HG02759 (cell line): ENCODE results near the gene LCT.
A peak's percentile ranks its signal among the peaks of the same experiment; 100 is the strongest.
"Not testable (repeated sequence)": the region's sequence is repeated elsewhere in the genome, so short reads cannot be mapped to it uniquely, and the experiment has no call there.

ENCODE experiments used
- ATAC-seq: cut with Tn5 transposase; IDR thresholded peaks from one replicate; pipeline ENCODE4 v1.9.1; 2021; ENCODE audit warnings: mild to moderate bottlenecking, moderate library complexity; ENCODE audit not compliant: unreplicated experiment

LCT gene

DNA sequence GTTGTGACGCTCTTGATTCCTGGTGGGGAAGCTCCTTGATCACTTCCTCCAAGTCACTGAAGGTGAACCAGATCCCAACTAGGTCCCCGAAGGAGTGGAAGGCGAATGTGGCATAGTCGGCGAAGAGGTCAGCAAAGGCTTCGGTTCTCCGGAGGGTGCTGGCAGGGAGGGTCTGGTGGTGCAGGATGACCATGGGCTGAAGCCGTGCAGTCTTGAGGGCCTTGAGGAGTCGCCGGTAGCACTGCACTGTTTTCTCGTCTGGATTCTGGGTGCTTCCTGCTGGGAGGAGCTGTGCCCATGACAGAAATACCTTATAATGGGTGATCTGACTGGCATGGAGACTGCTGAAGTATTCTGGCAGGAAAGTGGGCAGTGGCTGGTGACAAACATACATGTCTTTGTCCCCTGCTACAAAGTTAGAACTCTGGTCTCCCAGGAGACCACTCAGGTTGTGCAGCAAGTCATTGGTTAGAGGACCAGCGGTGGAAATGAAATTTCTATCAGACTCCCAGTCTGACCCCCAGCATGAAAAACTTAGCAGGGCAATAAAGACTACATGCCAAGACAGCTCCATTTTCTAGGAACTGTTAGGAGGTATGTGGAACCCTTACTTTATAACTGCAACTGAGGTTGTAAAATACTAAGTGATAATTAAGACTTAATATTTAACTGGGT is at the start of gene LCT:
Gene LCT, minus strand, starts transcription at position 589 of the 675 bp plus-strand sequence. Its CDS starts 15 bp downstream, at position 574.
- ATAC-seq: no peak

GRCh38 chr2:135885709-135886108 is 48.7 kb upstream of the LCT start:
- ATAC-seq: no peak

GRCh38 chr2:135882415-135882814 is 45.4 kb upstream of the LCT start:
- no peak for ATAC-seq

- ATAC-seq: not testable (repeated sequence)
Measured at GRCh38 chr2:135876770-135877169, 39.8 kb upstream of the LCT start.

DNA sequence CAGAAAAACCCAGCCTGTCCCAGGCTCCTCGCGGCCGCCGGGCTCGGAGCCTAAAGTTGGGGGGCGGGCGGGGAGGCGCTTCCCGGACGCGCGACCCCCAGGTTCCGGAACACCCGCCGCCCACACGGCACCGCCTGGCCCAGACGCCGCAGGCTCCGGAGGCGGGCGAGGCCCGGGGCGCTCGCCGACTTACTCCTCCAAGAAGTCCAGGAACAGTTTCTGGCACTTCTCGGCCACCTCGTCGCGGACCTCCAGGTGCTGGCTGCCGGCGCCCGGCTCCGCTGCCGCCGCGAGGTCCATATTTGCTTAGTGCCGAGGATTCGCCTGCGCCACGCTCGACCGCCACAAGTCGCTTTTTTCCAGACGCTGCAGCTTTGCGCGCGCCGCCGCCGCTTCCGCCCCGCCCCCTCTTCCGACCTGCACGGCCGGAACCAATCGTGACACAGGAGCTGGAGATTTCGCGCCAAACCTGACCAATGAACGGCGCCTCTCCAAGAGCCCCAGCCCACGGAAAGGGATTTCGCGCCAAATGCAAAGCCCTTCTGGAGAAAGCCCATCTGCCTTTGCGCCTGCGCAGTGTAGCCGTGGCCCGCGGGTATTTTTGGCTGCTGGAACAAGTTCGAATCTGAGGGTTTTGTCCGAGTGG is 39.2 kb upstream of the LCT start, which contains the start of gene MCM6:
Gene MCM6, minus strand, starts transcription at position 378 of the 646 bp plus-strand sequence. Its CDS starts 78 bp downstream, at position 300.
- peak; percentile 93 for ATAC-seq

GRCh38 chr2:135875491-135876065 is 38.6 kb upstream of the LCT start:
- peak; percentile 65 for ATAC-seq

DNA sequence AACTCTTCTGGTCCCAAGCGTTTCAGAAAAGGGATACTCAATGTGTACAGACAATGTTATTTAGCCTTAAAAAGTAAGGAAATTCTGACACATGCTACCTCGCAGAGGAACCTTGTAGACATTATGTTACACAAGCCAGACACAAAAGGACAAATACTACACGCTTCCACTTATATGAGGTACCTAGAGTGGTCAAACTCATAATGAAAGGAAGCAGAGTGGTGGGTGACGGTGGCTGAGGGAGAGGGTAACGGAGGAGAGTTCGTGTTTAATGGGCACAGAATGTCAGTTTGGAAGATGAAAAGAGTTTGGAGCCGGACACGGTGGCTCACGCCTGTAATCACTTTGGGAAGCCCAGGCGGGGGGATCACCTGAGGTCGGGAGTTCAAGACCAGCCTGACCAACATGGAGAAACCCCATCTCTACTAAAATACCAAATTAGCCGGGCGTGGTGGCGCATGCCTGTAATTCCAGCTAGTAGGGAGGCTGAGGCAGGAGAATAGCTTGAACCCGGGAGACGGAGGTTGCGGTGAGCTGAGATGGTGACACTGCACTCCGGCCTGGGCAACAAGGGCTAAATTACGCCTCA is 37.9 kb upstream of the LCT start:
- no peak for ATAC-seq

GRCh38 chr2:135870571-135870970 is 33.6 kb upstream of the LCT start:
- ATAC-seq: peak; percentile 63

DNA sequence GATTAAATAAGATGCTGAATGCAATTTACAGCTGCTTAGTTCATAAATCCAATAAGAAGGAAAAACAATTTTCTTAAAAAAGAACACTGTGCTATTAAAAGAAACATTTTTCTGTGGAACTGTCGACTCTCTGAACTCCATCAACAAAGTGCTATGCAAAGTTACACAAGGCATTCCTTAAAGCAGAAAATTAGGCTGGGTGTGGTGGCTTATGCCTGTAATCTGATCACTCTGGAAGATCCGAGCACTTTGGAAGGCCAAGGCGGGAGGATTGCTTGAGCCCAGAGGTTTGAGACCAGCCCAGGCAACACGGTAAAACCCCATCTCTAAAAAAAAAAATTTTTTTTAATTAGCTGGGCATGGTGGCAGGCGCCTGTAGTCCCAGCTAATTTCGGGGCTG is 26.2 kb upstream of the LCT start:
- ATAC-seq: no peak

DNA sequence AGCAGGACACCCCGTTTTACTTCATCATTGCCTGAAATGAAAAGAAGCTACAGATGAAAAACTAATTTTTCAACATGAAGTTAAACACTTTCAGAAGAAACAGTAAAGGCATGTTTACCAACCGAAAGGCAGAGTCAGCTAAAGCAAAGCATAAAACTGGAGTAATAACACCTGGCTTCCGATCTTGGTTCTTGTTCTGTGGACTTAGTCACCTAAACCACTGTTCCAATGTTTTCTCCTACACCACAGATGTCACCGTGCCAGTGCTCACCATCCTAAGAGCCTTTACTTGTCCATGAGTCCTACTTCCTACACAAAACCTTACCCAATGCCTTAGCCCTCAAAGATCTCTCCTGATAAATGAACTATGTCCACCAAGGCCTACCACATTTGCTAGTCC is 25.7 kb upstream of the LCT start:
- ATAC-seq: no peak

DNA sequence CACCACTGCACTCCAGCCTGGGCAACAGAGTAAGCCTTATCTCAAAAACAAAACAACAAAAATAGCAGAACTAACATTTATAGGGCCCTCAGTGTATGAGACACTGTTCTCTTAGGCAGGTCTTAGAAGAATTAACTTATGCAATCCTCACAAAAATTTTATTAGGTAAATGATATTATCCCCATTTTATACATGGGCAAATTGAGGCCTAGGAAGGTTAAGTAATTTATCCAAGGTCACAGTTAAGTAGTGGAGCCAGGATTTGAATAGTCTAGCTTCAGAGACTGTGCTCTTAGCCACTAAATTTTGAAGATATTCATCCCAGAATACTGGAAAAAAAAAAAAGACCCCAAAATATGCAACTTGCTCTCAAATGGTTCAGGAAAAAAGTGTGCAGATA is 16.4 kb upstream of the LCT start:
- ATAC-seq: no peak

- no peak for ATAC-seq
Measured at GRCh38 chr2:135851858-135852257, 14.9 kb upstream of the LCT start.

- ATAC-seq: no peak
Measured at GRCh38 chr2:135850892-135851668, 14.1 kb upstream of the LCT start.

DNA sequence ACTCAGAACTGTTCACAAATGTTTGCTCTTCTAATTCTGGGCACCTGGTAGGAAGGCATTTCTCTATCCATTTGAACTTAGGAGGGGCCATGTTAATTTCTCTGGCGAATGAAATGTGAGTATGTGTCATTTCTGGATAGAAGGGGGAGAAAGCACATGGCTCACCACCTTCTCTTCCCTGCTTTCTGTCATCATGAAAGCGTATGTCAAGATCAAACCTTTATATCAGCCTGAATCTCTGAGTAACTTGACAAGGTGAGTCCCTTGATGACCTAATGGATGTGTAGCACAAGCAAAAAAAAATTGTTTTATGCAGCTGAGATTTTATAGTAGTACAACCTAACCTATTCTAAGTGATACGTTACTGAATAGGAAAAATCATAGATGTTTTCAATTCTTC is 12.1 kb upstream of the LCT start:
- ATAC-seq: no peak

GRCh38 chr2:135845997-135846396 is 9.0 kb upstream of the LCT start:
- ATAC-seq: no peak

- ATAC-seq: no peak
Measured at GRCh38 chr2:135845257-135845656, 8.3 kb upstream of the LCT start.

DNA sequence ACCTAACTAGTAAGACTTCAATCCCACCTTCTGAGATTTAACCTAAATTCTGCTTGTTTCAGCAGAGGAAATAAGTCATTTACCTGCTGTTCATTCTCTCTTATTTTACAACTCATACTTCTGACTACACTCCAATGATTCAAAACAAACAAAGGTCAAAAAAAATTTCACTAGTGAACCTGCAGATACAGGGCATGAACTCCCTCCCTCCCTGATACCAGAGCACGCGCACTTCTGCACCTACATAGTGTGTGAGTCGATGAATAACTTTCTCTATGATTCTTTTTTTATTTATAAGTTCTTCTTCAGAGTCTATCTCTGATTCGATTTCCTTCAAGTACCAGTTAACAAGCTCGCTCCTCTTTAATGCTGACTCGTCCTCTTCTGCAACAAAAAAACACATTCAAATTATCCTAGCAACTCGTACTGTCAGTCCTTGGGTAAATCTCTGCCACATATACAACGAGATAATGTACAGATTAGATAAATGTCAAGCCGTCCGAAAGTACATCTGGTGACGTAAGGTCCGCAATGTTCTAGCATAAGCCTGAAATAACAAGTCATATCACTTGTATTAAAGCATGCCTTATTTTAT is 7.4 kb upstream of the LCT start:
- ATAC-seq: no peak

GRCh38 chr2:135843671-135844070 is 6.7 kb upstream of the LCT start:
- ATAC-seq: no peak

- no peak for ATAC-seq
Measured at GRCh38 chr2:135840601-135841000, 3.6 kb upstream of the LCT start.

DNA sequence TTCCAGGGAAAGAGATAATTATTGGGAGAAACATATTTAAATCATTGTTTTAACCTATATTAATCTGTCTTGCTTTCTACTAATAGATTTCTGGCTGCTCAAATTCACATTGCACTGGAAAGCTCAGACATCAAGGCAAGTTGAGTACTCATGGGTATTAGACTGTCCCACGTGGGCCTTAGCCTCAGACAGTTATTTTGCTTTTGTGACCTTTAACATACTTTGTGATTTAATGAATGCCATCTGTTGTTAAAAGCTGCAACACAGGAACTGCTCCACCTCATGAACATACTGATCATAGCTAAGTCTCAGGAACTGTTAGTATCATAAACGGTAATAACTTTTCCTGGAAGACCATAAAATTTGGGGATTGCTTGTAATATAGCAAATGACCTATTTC is 2.7 kb upstream of the LCT start:
- no peak for ATAC-seq

DNA sequence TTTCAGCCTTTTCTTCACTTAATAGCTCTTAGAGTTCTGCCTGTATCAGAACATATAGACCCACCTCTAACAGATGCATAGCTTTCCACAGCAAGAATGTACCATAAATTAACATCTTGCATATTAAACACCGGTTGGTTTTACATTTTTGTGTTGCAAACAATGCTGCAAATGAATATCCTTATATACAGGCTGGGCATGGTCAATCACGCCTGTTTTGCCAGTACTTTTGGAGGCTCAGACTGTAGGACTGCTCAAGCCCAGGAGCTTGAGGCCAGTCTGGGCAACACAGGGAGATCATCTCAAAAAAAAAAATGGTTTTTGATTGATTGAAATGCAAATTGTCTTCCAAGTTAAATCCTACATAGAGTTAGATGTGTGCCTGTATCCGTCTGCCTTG is 1.5 kb upstream of the LCT start:
- no peak for ATAC-seq
